Breast epithelium (tissue), 3 donors: ENCODE measurements around the gene PEX7.

Source experiments
- POLR2A ChIP-seq: fragments of 450-650 bp; IDR thresholded peaks from one replicate; pipeline ENCODE4 v1.6.1; 2016; ENCODE audit warnings: antibody characterized with exemption, mild to moderate bottlenecking, moderate library complexity
- POLR2AphosphoS5 ChIP-seq, 3 donors: sonication (generic); formaldehyde crosslinking; IDR thresholded peaks; one replicate each; pipeline ENCODE4 v1.6.1; 2017; ENCODE audit warnings: antibody characterized with exemption in 3 of 3
- TF ChIP-seq, protein P1 (sequence below), 3 donors: fragments of 450-650 bp; IDR thresholded peaks; one replicate each; pipeline ENCODE4 v1.5.1; 2016 to 2017; ENCODE audit warnings: antibody characterized with exemption in 3 of 3, mild to moderate bottlenecking in 3 of 3, moderate library complexity in 3 of 3

DNA sequence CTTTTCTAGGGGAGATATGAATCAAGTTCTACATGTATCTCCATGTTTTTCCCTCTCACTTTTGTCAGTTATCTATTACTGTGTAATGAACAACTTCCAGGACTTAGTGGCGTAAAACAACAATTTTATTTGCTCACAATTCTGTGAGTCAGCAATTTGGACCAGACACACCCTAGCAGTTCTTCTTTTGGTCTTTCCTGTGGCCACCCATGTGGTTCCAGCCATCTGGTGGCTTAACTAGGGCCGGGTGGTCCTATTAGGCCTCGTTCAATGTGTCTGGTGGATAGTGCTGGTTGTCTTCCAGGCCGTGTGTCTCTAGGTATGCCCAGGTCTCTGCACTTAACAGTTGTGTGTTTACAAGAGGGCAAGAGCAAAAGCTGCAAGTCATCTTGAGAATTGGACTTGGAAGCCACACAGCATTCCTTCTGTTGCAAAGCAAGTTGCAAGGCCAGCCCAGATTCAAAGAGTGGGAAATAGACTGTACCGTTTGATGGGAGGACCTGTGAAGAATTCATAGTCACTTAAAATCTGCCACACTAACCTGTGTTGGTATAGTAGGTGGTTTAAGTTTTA is 78.9 kb downstream of the PEX7 start:
- TF ChIP-seq POLR2A (no peak), POLR2AphosphoS5 (IDR thresholded peaks at IDR 0.05) (no peak)
- TF ChIP-seq, protein P1, sequence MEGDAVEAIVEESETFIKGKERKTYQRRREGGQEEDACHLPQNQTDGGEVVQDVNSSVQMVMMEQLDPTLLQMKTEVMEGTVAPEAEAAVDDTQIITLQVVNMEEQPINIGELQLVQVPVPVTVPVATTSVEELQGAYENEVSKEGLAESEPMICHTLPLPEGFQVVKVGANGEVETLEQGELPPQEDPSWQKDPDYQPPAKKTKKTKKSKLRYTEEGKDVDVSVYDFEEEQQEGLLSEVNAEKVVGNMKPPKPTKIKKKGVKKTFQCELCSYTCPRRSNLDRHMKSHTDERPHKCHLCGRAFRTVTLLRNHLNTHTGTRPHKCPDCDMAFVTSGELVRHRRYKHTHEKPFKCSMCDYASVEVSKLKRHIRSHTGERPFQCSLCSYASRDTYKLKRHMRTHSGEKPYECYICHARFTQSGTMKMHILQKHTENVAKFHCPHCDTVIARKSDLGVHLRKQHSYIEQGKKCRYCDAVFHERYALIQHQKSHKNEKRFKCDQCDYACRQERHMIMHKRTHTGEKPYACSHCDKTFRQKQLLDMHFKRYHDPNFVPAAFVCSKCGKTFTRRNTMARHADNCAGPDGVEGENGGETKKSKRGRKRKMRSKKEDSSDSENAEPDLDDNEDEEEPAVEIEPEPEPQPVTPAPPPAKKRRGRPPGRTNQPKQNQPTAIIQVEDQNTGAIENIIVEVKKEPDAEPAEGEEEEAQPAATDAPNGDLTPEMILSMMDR (IDR thresholded peaks at IDR 0.05) = no peak
